HepG2 (cell line): ENCODE measurements around the gene GDPGP1. TPM values are rescaled to one million over a fixed set of nuclear protein-coding genes. Genes with fewer than 3 reads are reported as not detected.

Source experiments
- ATF1 ChIP-seq: IDR thresholded peaks from 2 replicates; pipeline ENCODE4 v1.6.1; 2016; ENCODE audit warnings: mild to moderate bottlenecking, control low read depth
- ATF2 ChIP-seq: sonication (generic); formaldehyde crosslinking; IDR thresholded peaks from 2 replicates; pipeline ENCODE4 v1.4.0; 2020; ENCODE audit warnings: missing genetic modification reagents
- CHD4 ChIP-seq: fragments of 200-600 bp; sonication (generic); IDR thresholded peaks from 2 replicates; pipeline ENCODE4 v1.7.0; 2017; ENCODE audit warnings: mild to moderate bottlenecking, low read length, borderline replicate concordance
- E2F1 ChIP-seq: sonication (generic); formaldehyde crosslinking; IDR thresholded peaks from 2 replicates; pipeline ENCODE4 v1.5.0; 2020; ENCODE audit warnings: missing genetic modification reagents
- ETV5 ChIP-seq: IDR thresholded peaks from 2 replicates; pipeline ENCODE4 v1.6.1; 2018; ENCODE audit warnings: missing biosample characterization, missing genetic modification reagents, inconsistent platforms, borderline replicate concordance
- ETV6 ChIP-seq: sonication (generic); formaldehyde crosslinking; conservative IDR thresholded peaks from 2 replicates; pipeline ENCODE4 v1.4.0; 2020; ENCODE audit warnings: missing genetic modification reagents
- GFI1 ChIP-seq: sonication (generic); formaldehyde crosslinking; IDR thresholded peaks from 2 replicates; pipeline ENCODE4 v1.5.0; 2020; ENCODE audit warnings: missing genetic modification reagents, mild to moderate bottlenecking, borderline replicate concordance
- IRF1 ChIP-seq: sonication (generic); formaldehyde crosslinking; IDR thresholded peaks from 2 replicates; pipeline ENCODE4 v1.4.0; 2020; ENCODE audit warnings: low read depth, mild to moderate bottlenecking, missing genetic modification reagents
- KAT7 ChIP-seq: IDR thresholded peaks from 2 replicates; pipeline ENCODE4 v1.6.1; 2018; ENCODE audit warnings: borderline replicate concordance, missing compliant biosample characterization
- MEIS2 ChIP-seq: sonication (generic); formaldehyde crosslinking; IDR thresholded peaks from 2 replicates; pipeline ENCODE4 v1.9.0; 2021; ENCODE audit warnings: mild to moderate bottlenecking, missing genetic modification reagents
- PATZ1 ChIP-seq: sonication (generic); formaldehyde crosslinking; IDR thresholded peaks from 2 replicates; pipeline ENCODE4 v1.4.0; 2020; ENCODE audit warnings: missing genetic modification reagents
- PLSCR1 ChIP-seq: sonication (generic); formaldehyde crosslinking; IDR thresholded peaks from 2 replicates; pipeline ENCODE4 v1.5.0; 2020; ENCODE audit warnings: missing genetic modification reagents, mild to moderate bottlenecking, borderline replicate concordance
- POLR2A ChIP-seq, 2 experiments: IDR thresholded peaks; 2 replicates each; pipeline ENCODE4 v1.6.1; 2011; ENCODE audit warnings: low read depth in 2 of 2, low read length in 2 of 2, mild to moderate bottlenecking in 1 of 2, moderate library complexity in 1 of 2; ENCODE audit not compliant: insufficient read depth in 1 of 2
- RFX3 ChIP-seq: IDR thresholded peaks from 2 replicates; pipeline ENCODE4 v1.6.1; 2016; ENCODE audit warnings: missing biosample characterization, missing genetic modification reagents
- SIN3B ChIP-seq: fragments of 150-350 bp; IDR thresholded peaks from 2 replicates; pipeline ENCODE4 v1.6.1; 2014; ENCODE audit warnings: low read length
- THAP9 ChIP-seq: sonication (generic); formaldehyde crosslinking; IDR thresholded peaks from 2 replicates; pipeline ENCODE4; 2020; ENCODE audit warnings: missing genetic modification reagents, mild to moderate bottlenecking, borderline replicate concordance
- ZNF557 ChIP-seq: sonication (generic); formaldehyde crosslinking; IDR thresholded peaks from 2 replicates; pipeline ENCODE4 v1.4.0; 2020; ENCODE audit warnings: missing genetic modification reagents
- ZNF614 ChIP-seq: IDR thresholded peaks from 2 replicates; pipeline ENCODE4 v1.6.1; 2018; ENCODE audit warnings: missing biosample characterization, missing genetic modification reagents, inconsistent platforms, borderline replicate concordance
- ZNF713 ChIP-seq: sonication (generic); formaldehyde crosslinking; IDR thresholded peaks from 2 replicates; pipeline ENCODE4 v1.4.0; 2020; ENCODE audit warnings: mild to moderate bottlenecking, missing genetic modification reagents
- polyA plus RNA-seq, 8 experiments: library from polyadenylated mRNA; depleted of rRNA in 3 of 8; stranded (reverse) in 7 of 8; unstranded in 1 of 8; fragments of >200 nt; fragmentation: Illumina TruSeq in 4 of 8; extraction: Trizol in 4 of 8; gene quantifications; 2 replicates each; pipeline versions ENCODE4 v1.2.1 to v1.2.3, GENCODE V29; 2011 to 2016; ENCODE audit warnings: low read depth in 4 of 8, missing spikeins in 1 of 8, mixed read lengths in 1 of 8; ENCODE audit not compliant: insufficient read depth in 1 of 8
- total RNA-seq, 5 experiments: library from RNA; depleted of rRNA; stranded (reverse); fragments of >200 nt; fragmentation: Illumina TruSeq; extraction: Trizol; gene quantifications; 2 replicates each; pipeline ENCODE4 v1.2.3, GENCODE V29; 2016; ENCODE audit warnings: low read depth in 1 of 5

The GDPGP1 gene
- total and polyA plus RNA-seq, 2 of the 13 experiments (the other 11 are each of a cell fraction or from before 2014, with no cell fraction given), result 1.5 to 4.3 TPM

DNA sequence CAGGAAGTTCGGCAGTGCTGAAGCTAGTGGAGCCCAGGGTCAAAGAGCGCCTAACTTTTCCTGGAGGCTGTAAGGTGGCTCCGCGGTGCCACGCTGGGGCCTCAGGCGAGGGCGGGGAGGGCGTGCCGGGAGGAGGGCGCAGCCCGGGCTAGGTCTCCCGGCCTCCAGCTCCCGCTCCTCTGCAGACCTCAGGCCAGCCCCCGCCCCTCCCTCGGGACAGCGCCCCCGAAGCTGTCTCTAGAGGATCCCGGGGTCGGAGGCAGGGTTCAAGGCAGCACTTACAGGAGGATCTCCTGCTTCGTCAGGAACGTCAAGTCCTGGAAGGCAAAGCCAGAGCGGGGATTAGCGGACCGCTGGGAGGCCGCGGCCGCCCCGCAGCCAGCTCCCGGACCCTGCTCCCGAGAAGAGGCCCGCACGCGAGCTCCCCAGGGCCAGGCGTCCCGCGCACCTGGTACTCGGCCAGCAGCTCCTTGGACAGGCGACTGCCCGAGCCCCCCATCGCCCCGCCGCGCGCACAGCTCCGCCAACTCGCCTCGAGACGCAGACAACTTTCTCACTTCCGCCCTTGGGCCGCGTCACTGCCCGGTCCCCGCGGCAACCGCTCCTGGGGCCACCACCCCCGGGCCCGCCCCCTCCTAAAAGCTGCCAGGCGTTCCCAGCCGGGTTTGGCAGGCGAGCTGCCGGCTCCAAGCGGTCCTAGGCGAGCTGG, 468 bp upstream of the GDPGP1 start, which contains the start of gene CIB1 (continued):
- TF ChIP-seq PLSCR1 (CRISPR knock-in tag), result no peak
- TF ChIP-seq THAP9 (CRISPR knock-in tag), result peak; percentile 84; the same call in 1 of the 2 replicates
- TF ChIP-seq ETV5 (CRISPR knock-in tag), result peak; percentile 55; the same call in 1 of the 2 replicates
- TF ChIP-seq PATZ1, result peak; percentile 94
- no peak; the same call in 1 of the 2 replicates for TF ChIP-seq ETV6 (CRISPR knock-in tag)
- TF ChIP-seq MEIS2 (CRISPR knock-in tag), result 0 out of 2 replicates have a peak, but pooled peaks have one; percentile 46
- no peak for TF ChIP-seq ZNF713
- no peak for TF ChIP-seq ATF1 (CRISPR knock-in tag)
- peak; percentile 70 for TF ChIP-seq RFX3 (CRISPR knock-in tag)
- 0 out of 2 replicates have a peak, but pooled peaks have one; percentile 24 for TF ChIP-seq IRF1 (CRISPR knock-in tag)
- TF ChIP-seq POLR2A (IDR thresholded peaks at IDR 0.05; ENCODE audit: insufficient read depth in 1 of 2, low read depth in 2 of 2, low read length in 2 of 2), result peak in 1 of 2 experiments; percentile 73; a peak in 3 of 4 replicates
- TF ChIP-seq GFI1 (CRISPR knock-in tag), result peak; percentile 22; the same call in 1 of the 2 replicates
- TF ChIP-seq ATF2 (CRISPR knock-in tag), result peak; percentile 53; the same call in 1 of the 2 replicates
- 0 out of 2 replicates have a peak, but pooled peaks have one; percentile 8 for TF ChIP-seq ZNF614
- TF ChIP-seq ZNF557 (CRISPR knock-in tag), result 0 out of 2 replicates have a peak, but pooled peaks have one; percentile 19
- TF ChIP-seq KAT7, result peak; percentile 43; the same call in 1 of the 2 replicates
- no peak for TF ChIP-seq CHD4
- no peak for TF ChIP-seq SIN3B
- no peak for TF ChIP-seq E2F1 (CRISPR knock-in tag)
